HEK293T (cell line): ENCODE results near the gene SETBP1.
A peak's percentile ranks its signal among the peaks of the same experiment; 100 is the strongest.
"Not testable (repeated sequence)": the region's sequence is repeated elsewhere in the genome, so short reads cannot be mapped to it uniquely, and the experiment has no call there.

Experiments
- CTCF ChIA-PET: fragments of 350-600 bp; formaldehyde crosslinking; extraction: SDS; loops from one replicate; lab custom pipeline; 2021; ENCODE audit warnings: antibody characterized with exemption, inconsistent platforms; lab: Yijun Ruan, JAX
- POLR2A ChIA-PET: fragments of 350-600 bp; formaldehyde crosslinking; extraction: SDS; loops from one replicate; lab custom pipeline; 2020; ENCODE audit warnings: antibody characterized with exemption, inconsistent platforms; lab: Yijun Ruan, JAX
- DNase-seq: peaks from one replicate; pipeline ENCODE4 v3.0.0; 2012; ENCODE audit warnings: mixed read lengths; ENCODE audit errors: extremely low spot score
- ARNT ChIP-seq: fragments of 450-650 bp; IDR thresholded peaks from 2 replicates; pipeline ENCODE4 v1.6.1; 2017; ENCODE audit warnings: mild to moderate bottlenecking
- BHLHE40 ChIP-seq: fragments of 450-650 bp; IDR thresholded peaks from 2 replicates; pipeline ENCODE4 v1.6.1; 2016; ENCODE audit warnings: mild to moderate bottlenecking, moderate library complexity, borderline replicate concordance
- CTBP1 ChIP-seq: fragments of 450-650 bp; IDR thresholded peaks from 2 replicates; pipeline ENCODE4 v1.6.1; 2016; ENCODE audit warnings: borderline replicate concordance
- ELF4 ChIP-seq: fragments of 450-650 bp; IDR thresholded peaks from 2 replicates; pipeline ENCODE4 v1.6.1; 2017; ENCODE audit warnings: antibody characterized with exemption
- FOXA1 ChIP-seq: fragments of 450-650 bp; IDR thresholded peaks from 2 replicates; pipeline ENCODE4 v1.6.1; 2016; ENCODE audit warnings: mild to moderate bottlenecking
- FOXK2 ChIP-seq: fragments of 450-650 bp; IDR thresholded peaks from 2 replicates; pipeline ENCODE4 v1.6.1; 2016; ENCODE audit warnings: mild to moderate bottlenecking
- FOXM1 ChIP-seq: fragments of 450-650 bp; IDR thresholded peaks from 2 replicates; pipeline ENCODE4 v1.6.1; 2017; ENCODE audit warnings: mild to moderate bottlenecking, borderline replicate concordance
- HDGF ChIP-seq: fragments of 450-650 bp; IDR thresholded peaks from 2 replicates; pipeline ENCODE4 v1.6.1; 2017; ENCODE audit warnings: antibody characterized with exemption, borderline replicate concordance
- L3MBTL2 ChIP-seq: fragments of 450-650 bp; conservative IDR thresholded peaks from 2 replicates; pipeline ENCODE4 v1.6.1; 2016; ENCODE audit warnings: mild to moderate bottlenecking
- LEF1 ChIP-seq: fragments of 450-650 bp; IDR thresholded peaks from 2 replicates; pipeline ENCODE4 v1.6.1; 2017; ENCODE audit warnings: mild to moderate bottlenecking, borderline replicate concordance
- NFRKB ChIP-seq: fragments of 450-650 bp; IDR thresholded peaks from 2 replicates; pipeline ENCODE4 v1.6.1; 2016; ENCODE audit warnings: mild to moderate bottlenecking, moderate library complexity
- PKNOX1 ChIP-seq: fragments of 450-650 bp; IDR thresholded peaks from 2 replicates; pipeline ENCODE4 v1.6.1; 2016
- SP1 ChIP-seq: fragments of 450-650 bp; IDR thresholded peaks from 2 replicates; pipeline ENCODE4 v1.6.1; 2017
- SUZ12 ChIP-seq: fragments of 450-650 bp; IDR thresholded peaks from 2 replicates; pipeline ENCODE4 v1.6.1; 2016; ENCODE audit warnings: mild to moderate bottlenecking
- TARDBP ChIP-seq: fragments of 450-650 bp; IDR thresholded peaks from 2 replicates; pipeline ENCODE4 v1.6.1; 2016
- ZNF384 ChIP-seq: fragments of 450-650 bp; IDR thresholded peaks from 2 replicates; pipeline ENCODE4 v1.6.1; 2016

SETBP1 gene

GRCh38 chr18:44799382-44799906 lies 118.8 kb downstream of the SETBP1 start:
- no peak for DNase-seq
- ChIA-PET POLR2A (no interaction called here), CTCF (no interaction called here)
- TF ChIP-seq TARDBP: no peak
- TF ChIP-seq HDGF: no peak
- no peak for TF ChIP-seq LEF1
- no peak for TF ChIP-seq BHLHE40
- TF ChIP-seq NFRKB: no peak
- TF ChIP-seq CTBP1: no peak
- no peak for TF ChIP-seq SP1
- no peak for TF ChIP-seq ARNT
- TF ChIP-seq FOXK2: no peak
- TF ChIP-seq FOXM1: no peak
- no peak for TF ChIP-seq L3MBTL2
- TF ChIP-seq SUZ12: no peak

GRCh38 chr18:44799907-44800421 lies 119.3 kb downstream of the SETBP1 start:
- POLR2A ChIA-PET: no interaction called here
- TF ChIP-seq SP1 (no peak), BHLHE40 (no peak), LEF1 (no peak), L3MBTL2 (no peak), PKNOX1 (no peak), FOXM1 (no peak), ZNF384 (no peak), SUZ12 (no peak), ARNT (no peak), CTBP1 (no peak), HDGF (no peak), ELF4 (no peak), NFRKB (no peak)
- no peak for DNase-seq
- CTCF ChIA-PET: no interaction called here

- CTCF ChIA-PET, POLR2A ChIA-PET, DNase-seq: not testable (repeated sequence)
These were observed 120.1 kb downstream of the SETBP1 start for GRCh38 chr18:44800766-44801165.

- POLR2A ChIA-PET: no interaction called here
- TF ChIP-seq ZNF384 (no peak), ELF4 (no peak), SP1 (no peak), LEF1 (no peak), BHLHE40 (no peak), PKNOX1 (no peak), L3MBTL2 (no peak), CTBP1 (no peak), ARNT (no peak), NFRKB (no peak), FOXM1 (no peak), TARDBP (no peak), FOXA1 (no peak), SUZ12 (no peak), HDGF (no peak)
- CTCF ChIA-PET: no interaction called here
- no peak for DNase-seq
These were observed 121.1 kb downstream of the SETBP1 start for GRCh38 chr18:44801781-44802180.

GRCh38 chr18:44802508-44802907 lies 121.8 kb downstream of the SETBP1 start:
- DNase-seq: no peak
- POLR2A ChIA-PET: interaction anchor here (1.1 kb wide), 1 partner anchor 13 kb away, joined by 4 read pairs; no protein-coding TSS in a partner anchor
- TF ChIP-seq ELF4: no peak
- no peak for TF ChIP-seq ZNF384
- TF ChIP-seq L3MBTL2: no peak
- no peak for TF ChIP-seq SUZ12
- no peak for TF ChIP-seq FOXA1
- TF ChIP-seq HDGF: no peak
- TF ChIP-seq LEF1: no peak
- TF ChIP-seq TARDBP: no peak
- no peak for TF ChIP-seq FOXM1
- no peak for TF ChIP-seq FOXK2
- no peak for TF ChIP-seq CTBP1
- no peak for TF ChIP-seq BHLHE40
- no peak for TF ChIP-seq ARNT
- no peak for TF ChIP-seq NFRKB
- TF ChIP-seq PKNOX1: no peak
- CTCF ChIA-PET: interaction anchor here (0.6 kb wide), 1 partner anchor 636 kb away, joined by 3 read pairs; no protein-coding TSS in a partner anchor

- peak; percentile 10 for DNase-seq
- no peak for TF ChIP-seq L3MBTL2
- TF ChIP-seq HDGF: no peak
- no peak for TF ChIP-seq LEF1
- TF ChIP-seq FOXA1: no peak
- no peak for TF ChIP-seq NFRKB
- TF ChIP-seq SUZ12: no peak
- TF ChIP-seq BHLHE40: no peak
- TF ChIP-seq FOXM1: no peak
- TF ChIP-seq ZNF384: no peak
- ChIA-PET CTCF (interaction anchor here (0.6 kb wide), 1 partner anchor 636 kb away, joined by 3 read pairs; no protein-coding TSS in a partner anchor), POLR2A (interaction anchor here (0.6 to 1.1 kb wide), 2 partner anchors 11 to 13 kb away, joined by 3 to 4 read pairs; no protein-coding TSS in a partner anchor)
These were observed 122.4 kb downstream of the SETBP1 start for GRCh38 chr18:44803019-44803650.
